GM12875 (cell line): Measurements from ENCODE around the gene TNFSF8.

Source experiments
- H3K4me3 ChIP-seq: one replicate; pipeline ENCODE4 v1.5.1; 2011; ENCODE audit warnings: low read depth, low read length, control low read depth
- TF ChIP-seq, protein P1 (sequence below): IDR thresholded peaks from 2 replicates; pipeline ENCODE4 v1.5.1; 2011; ENCODE audit warnings: low read depth, mild to moderate bottlenecking, control low read depth, inconsistent platforms, low read length, moderate library complexity, borderline replicate concordance; ENCODE audit not compliant: insufficient read depth

TNFSF8 gene

DNA sequence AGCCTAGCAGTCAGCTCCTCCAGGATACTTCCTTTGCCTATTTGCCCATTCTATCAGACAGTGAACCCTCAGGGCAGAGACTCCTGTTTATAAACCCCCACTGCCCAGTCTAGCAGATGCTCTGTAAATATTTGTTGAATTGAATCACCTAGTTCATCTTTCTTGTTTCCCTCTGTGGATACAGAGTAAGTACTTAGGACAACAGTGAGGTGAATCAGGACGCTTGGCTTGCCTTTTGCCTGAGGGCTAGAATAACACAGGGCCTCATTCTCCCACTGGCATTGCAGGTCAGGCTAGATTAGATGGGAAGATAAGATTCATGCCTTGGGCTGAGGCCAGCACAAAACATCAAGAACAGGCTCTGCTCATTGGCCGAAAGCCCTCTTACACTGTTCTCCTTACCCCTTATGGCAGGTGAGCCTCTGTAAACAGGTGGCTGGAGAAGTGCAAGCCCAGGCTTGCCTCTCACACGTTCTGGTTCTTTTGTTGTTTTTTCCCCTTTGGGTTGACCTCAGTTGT is 22.2 kb downstream of the TNFSF8 start:
- no peak overlapping the region for H3K4me3 ChIP-seq
- TF ChIP-seq, protein P1, sequence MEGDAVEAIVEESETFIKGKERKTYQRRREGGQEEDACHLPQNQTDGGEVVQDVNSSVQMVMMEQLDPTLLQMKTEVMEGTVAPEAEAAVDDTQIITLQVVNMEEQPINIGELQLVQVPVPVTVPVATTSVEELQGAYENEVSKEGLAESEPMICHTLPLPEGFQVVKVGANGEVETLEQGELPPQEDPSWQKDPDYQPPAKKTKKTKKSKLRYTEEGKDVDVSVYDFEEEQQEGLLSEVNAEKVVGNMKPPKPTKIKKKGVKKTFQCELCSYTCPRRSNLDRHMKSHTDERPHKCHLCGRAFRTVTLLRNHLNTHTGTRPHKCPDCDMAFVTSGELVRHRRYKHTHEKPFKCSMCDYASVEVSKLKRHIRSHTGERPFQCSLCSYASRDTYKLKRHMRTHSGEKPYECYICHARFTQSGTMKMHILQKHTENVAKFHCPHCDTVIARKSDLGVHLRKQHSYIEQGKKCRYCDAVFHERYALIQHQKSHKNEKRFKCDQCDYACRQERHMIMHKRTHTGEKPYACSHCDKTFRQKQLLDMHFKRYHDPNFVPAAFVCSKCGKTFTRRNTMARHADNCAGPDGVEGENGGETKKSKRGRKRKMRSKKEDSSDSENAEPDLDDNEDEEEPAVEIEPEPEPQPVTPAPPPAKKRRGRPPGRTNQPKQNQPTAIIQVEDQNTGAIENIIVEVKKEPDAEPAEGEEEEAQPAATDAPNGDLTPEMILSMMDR: no peak

DNA sequence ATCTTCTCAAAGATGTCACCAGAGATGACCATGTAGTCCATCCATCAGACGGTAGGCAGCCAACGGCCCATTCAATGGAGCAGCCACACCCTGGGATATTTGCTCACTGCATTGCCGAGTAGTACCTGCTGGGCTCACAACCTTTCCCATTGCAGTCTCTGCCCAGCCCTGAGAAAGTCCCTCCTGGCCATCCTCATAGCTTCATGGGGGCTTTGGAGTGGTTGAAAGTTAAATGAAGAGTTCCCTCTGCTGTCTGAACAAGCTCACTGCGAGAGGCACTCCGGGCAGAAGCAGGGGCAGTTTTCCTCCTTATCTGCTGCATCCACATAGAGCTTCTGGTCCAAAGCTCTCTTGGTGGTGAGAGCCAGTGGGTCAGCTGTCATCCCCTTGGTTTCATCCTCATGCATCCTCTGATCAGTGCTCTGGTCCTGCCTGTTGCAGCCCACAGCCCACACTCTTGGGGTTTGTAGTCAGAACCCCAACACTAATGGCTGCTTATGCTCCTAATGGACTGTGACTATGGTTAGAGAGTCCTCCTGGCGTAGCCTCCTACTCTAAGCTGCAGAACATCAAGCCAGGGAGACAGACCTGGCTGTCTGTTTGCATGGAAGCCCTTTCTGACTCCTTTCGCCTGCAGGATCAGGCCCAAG is 23.3 kb downstream of the TNFSF8 start:
- TF ChIP-seq, protein P1: peak; percentile 40; the same call in 1 of the 2 replicates
- no peak overlapping the region for H3K4me3 ChIP-seq

DNA sequence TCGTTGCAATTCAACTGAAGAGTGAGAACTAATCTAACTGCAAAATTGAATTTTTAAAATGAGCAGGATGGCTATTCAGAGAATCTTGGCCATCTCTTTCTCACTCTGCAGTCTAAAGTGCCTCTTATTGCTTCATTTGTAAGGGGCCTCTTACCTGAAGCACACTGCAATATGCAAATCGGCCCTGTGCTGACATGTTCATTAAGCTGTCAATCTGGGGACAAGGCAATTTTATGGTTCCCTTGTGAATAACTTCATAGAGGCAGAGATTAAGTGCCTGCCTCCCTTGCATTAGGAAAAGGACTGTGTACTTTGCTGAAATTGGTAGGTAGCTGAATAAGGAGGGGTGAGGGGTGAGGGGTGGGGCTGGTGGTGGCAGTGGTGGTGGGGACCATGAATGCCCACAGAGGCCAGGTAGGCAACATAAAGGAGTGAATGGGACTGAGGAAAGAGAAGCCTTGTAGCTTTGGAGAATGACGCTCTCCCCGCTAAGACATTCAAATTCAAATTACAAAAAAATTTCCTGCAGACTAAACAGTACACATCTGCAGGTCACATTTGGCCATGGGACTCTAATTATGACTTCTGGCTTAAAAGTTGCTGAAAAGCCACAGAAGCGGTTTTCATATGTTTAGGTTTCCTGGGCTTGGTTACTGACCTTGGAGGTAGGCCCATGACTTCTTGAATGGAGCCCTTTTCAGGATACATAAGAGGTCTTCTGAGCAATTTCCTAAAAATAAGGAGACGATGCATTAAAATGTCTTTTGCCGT is 25.0 kb downstream of the TNFSF8 start:
- TF ChIP-seq, protein P1: no peak

DNA sequence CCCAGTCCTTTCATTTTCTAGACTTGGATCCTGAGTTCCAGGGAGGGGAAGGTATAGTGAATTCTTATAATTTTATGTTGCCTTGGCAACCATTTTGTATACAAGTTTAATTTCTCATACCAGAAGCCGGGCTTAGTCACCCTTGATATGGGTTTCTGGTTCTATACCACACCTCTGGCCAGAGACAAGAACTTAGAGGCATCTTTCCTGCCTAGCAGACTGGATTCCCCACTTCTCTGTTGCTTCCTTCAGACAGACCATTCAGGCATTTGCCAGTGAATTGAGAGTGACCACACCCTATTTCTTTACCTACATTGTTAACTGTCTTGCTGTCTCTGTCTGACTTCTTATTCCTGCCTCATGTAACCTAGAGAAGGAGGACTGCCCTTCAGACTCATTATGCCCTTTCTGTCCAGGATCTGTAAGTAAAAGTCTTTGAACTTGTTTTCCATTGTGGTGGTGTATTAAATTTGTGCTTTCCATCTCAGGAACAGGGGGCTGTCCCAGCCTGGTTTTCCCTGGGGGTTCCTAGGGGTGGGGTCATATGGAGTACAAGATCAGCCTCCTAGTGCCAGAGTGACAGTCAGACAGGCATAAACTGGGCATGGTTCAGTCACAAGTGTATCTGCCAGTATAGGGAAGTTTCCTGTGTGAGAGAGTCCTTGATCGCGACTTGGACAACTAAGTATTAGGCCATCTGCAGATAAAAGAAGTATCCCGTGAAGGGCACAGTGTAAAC is 27.4 kb downstream of the TNFSF8 start:
- H3K4me3 ChIP-seq: no peak overlapping the region
- TF ChIP-seq, protein P1: no peak

More for the DNA sequence above, 25.0 kb downstream of the TNFSF8 start:
- no peak overlapping the region for H3K4me3 ChIP-seq

DNA sequence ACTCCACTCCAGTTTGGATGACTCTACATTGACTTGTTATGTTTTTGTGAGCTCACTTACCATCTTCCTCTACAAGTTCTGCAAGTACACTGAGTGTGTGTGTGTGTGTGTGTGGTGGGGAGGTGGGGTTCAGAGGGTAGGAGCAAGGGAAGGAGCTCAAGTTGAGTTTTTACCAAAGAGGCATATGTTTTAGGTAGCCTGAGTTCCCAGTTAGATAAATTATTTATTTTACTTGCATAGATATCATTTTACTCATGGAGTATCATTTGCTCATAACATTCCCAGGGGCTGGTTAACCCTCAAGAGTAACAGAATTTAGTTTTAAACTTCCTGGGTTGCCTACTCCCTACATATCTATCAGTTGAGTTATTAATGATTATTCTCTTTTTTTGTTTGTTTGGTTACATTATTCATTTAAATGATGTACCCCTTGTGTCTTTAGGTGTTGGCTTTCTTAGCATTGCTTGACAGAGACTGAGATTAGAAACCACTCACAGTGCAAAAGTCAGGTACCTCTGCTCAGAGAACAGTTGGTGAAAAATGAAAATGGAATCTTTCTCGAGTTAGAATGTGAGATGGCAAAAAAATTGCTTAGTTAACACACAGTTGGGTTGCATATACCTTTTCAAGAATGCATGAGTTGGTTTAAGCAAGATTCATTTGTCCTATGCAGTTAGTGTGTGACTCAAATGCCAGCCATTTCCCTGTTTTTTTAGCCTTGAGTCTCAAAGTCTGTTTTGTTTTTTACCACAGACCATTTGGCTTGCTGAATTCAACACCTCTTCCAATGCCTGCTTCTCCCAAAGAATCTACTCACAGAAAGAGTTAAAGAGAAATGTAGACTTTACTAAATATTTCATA is 29.2 kb downstream of the TNFSF8 start:
- TF ChIP-seq, protein P1: no peak
- no peak overlapping the region for H3K4me3 ChIP-seq

DNA sequence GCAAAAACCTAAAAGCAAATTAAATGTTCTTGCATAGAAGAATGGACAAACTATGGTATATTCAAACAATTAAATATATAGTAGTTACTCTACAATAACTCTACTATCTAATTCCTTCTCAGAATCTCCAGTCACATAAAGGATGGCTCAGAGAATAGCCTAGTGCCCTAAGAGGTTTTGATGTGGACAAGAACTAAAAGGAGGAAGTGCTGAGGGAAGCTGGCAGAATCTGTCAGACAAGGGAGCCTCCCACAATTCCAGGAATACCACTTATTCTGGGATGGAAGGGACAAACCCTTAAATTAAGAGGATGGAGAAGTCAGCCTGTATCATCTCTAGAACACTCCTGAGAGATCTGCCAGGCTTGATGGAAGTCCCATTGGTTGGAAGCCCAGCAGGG is 30.4 kb downstream of the TNFSF8 start:
- TF ChIP-seq, protein P1: no peak
- H3K4me3 ChIP-seq: no peak overlapping the region
